Kidney (tissue), 14 donors: ENCODE results near the gene ZNF280B. TPM values are rescaled to one million over a fixed set of nuclear protein-coding genes. Genes with fewer than 3 reads are reported as not detected.
"Not testable (repeated sequence)": the region's sequence is repeated elsewhere in the genome, so short reads cannot be mapped to it uniquely, and the experiment has no call there.

Source experiments
- DNase-seq, 5 donors: peaks; one replicate each; pipeline ENCODE4 v3.0.0-alpha.2; 2013 to 2020
- FAIRE-seq: peaks from 2 replicates; lab custom pipeline; 2012; peaks lifted over from hg19 to GRCh38; lab: Jason Lieb, UNC
- H3K27ac ChIP-seq, 2 donors: one replicate each; pipeline ENCODE4 v1.7.0; 2013; ENCODE audit warnings: low read depth in 2 of 2, low read length in 2 of 2, inconsistent platforms in 1 of 2
- H3K27me3 ChIP-seq: one replicate; pipeline ENCODE4 v1.7.1; 2013; ENCODE audit warnings: low read length, inconsistent platforms; ENCODE audit not compliant: control insufficient read depth, insufficient read depth
- H3K36me3 ChIP-seq, 3 donors: one replicate each; pipeline versions ENCODE4 v1.7.0 to v1.7.1; 2013; ENCODE audit warnings: low read length in 3 of 3, control low read depth in 1 of 3, inconsistent platforms in 1 of 3; ENCODE audit not compliant: insufficient read depth in 3 of 3, control insufficient read depth in 2 of 3
- H3K4me1 ChIP-seq, 3 donors: one replicate each; pipeline versions ENCODE4 v1.7.0 to v1.7.1; 2013; ENCODE audit warnings: low read length in 3 of 3, inconsistent platforms in 1 of 3, low read depth in 1 of 3; ENCODE audit not compliant: control insufficient read depth in 2 of 3, insufficient read depth in 2 of 3
- H3K4me3 ChIP-seq, 3 donors: one replicate each; pipeline versions ENCODE4 v1.7.0 to v1.8.1; 2013; ENCODE audit warnings: low read length in 3 of 3, control low read depth in 1 of 3, inconsistent platforms in 1 of 3
- H3K9ac ChIP-seq, 3 donors: one replicate each; pipeline versions ENCODE4 v1.7.0 to v1.7.1; 2013; ENCODE audit warnings: low read length in 3 of 3, control low read depth in 1 of 3, inconsistent platforms in 1 of 3
- H3K9me3 ChIP-seq, 3 donors: one replicate each; pipeline versions ENCODE4 v1.7.0 to v1.7.1; 2013; ENCODE audit warnings: low read length in 3 of 3, control low read depth in 1 of 3, inconsistent platforms in 1 of 3; ENCODE audit not compliant: control insufficient read depth in 2 of 3, insufficient read depth in 1 of 3
- intact Hi-C: fragments of 100-400 bp; cut with DNase I; formaldehyde crosslinking; loops from one replicate; pipeline ENCODE4 v1.11.1; 2022
- polyA plus RNA-seq: library from polyadenylated mRNA; stranded (reverse); fragments of 350-450 nt; fragmentation: Illumina TruSeq; extraction: RNeasy Lipid Tissue Mini Kit (QIAGEN cat#74804); gene quantifications from one replicate; pipeline ENCODE4 v1.2.3, GENCODE V29; 2014; ENCODE audit warnings: low read depth, low replicate concordance; ENCODE audit not compliant: insufficient read depth
- total RNA-seq: library from RNA; stranded (reverse); fragmentation: NEBNext Ultra II Directional; extraction: Animal tissue kit (Norgen Biotek cat#: 25700); gene quantifications from one replicate; pipeline ENCODE4 v1.2.1, GENCODE V29; 2021
- TF ChIP-seq, protein P1 (sequence below): IDR thresholded peaks from 3 replicates; pipeline ENCODE4 v1.5.1; 2012; ENCODE audit warnings: mild to moderate bottlenecking, moderate library complexity, borderline replicate concordance; ENCODE audit not compliant: insufficient read depth; ENCODE audit errors: extremely low read depth
- donor health status: control.
- donor health status: control.
- donor health status: control.
- donor health status: control.
- donor health status: control.
- donor health status: DM: yes; HTN: yes; CAD: no.
- donor health status: Normal renal cell carcinoma (clear cell type).

The ZNF280B gene
- total and polyA plus RNA-seq, 2 donors from 2014 or later = 0.26 to 1.0 TPM

DNA sequence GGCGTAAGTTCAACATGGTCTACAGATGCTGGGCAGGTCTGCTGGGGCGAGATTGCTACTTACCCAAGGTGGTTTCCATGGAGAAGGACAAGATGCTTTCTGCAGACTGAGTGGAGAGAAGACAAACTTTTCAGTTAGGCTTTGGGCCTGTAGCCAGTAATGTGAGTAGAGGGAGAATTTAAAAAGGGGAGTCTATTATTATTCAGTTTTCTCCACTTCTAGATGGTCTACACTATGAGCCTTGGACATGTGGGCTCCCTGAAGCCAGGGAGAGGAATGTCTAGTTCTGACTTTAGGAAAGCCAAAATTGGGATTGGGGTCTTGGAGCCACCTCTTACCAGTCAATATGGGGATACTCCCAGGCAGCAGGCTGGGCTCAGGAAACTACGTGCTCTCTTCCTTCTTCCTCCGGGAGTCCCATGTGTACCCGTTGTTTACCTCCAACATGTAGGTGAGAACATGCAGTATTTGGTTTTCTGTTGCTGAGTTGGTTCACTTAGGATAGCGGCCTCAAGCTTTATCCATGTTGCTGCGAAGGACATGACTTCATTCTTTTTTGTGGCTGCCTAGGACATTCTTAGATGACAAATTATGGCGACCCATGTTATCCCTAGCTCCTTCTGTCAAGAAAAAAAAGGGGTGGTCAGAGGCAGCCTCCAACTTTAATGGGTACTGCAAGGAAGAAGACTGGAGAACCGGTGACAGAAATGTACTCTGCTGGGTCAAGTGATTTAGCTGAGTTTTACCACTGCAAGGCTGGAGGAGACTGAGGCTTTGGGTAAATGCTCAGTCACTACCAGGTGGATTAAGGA, 26.3 kb upstream of the ZNF280B start:
- no peak for DNase-seq
- Histone ChIP-seq H3K4me3 (no peak overlapping the region), H3K9ac (no peak overlapping the region), H3K9me3 (no peaks in the 10 kb centered on the region), H3K27me3 (no peaks in the 10 kb centered on the region), H3K4me1 (no peaks in the 10 kb centered on the region), H3K36me3 (no peaks in the 10 kb centered on the region), H3K27ac (no peak overlapping the region)
- TF ChIP-seq, protein P1, sequence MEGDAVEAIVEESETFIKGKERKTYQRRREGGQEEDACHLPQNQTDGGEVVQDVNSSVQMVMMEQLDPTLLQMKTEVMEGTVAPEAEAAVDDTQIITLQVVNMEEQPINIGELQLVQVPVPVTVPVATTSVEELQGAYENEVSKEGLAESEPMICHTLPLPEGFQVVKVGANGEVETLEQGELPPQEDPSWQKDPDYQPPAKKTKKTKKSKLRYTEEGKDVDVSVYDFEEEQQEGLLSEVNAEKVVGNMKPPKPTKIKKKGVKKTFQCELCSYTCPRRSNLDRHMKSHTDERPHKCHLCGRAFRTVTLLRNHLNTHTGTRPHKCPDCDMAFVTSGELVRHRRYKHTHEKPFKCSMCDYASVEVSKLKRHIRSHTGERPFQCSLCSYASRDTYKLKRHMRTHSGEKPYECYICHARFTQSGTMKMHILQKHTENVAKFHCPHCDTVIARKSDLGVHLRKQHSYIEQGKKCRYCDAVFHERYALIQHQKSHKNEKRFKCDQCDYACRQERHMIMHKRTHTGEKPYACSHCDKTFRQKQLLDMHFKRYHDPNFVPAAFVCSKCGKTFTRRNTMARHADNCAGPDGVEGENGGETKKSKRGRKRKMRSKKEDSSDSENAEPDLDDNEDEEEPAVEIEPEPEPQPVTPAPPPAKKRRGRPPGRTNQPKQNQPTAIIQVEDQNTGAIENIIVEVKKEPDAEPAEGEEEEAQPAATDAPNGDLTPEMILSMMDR = no peak
- intact Hi-C loops = no loop called here
- no peak for FAIRE-seq

DNA sequence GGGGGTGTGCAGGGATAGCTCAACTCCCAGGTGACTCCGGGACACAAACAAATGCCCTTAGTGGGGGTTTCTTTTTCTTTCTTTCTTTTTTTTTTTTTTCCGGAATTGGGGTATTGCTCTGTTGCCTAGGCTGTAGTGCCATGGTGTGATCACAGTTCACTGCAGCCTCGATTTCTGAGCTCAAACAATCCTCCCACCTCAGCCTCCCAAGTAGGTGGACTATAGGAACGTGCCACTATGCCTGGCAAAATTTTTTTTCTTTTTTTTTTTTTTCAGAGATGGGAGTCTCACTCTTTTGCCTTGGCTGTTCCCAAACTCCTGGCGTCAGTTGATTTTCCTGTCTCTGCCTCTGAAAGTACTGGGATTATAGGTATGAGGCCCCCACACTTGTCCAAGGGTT, 25.3 kb upstream of the ZNF280B start:
- H3K36me3 ChIP-seq = no peaks in the 10 kb centered on the region
- FAIRE-seq = no peak
- no peaks in the 10 kb centered on the region for H3K4me1 ChIP-seq
- no peak overlapping the region for H3K27ac ChIP-seq
- no peaks in the 10 kb centered on the region for H3K27me3 ChIP-seq
- no peak overlapping the region for H3K4me3 ChIP-seq
- no peaks in the 10 kb centered on the region for H3K9me3 ChIP-seq
- DNase-seq = no peak
- TF ChIP-seq, protein P1 = no peak
- no peak overlapping the region for H3K9ac ChIP-seq
- intact Hi-C loops = no loop called here

DNA sequence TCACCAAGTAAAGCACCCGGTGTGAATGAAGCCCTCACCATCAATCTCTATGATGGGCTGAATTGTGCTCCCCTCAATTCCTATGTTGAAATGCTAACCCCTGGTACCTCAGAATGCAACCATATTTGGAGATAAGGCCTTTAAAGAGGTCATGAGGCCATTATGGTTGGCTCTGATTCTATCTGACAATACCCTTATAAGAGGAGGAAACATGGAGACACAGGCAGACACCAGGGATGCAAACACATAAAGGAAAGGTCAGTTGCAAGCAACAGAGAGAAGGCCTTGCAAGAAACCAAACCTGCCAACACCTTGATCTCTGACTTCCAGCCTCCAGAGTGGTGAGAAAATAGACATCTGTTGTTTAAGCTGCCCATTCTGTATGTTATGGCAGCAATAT, 24.9 kb upstream of the ZNF280B start:
- Histone ChIP-seq H3K27ac (no peak overlapping the region), H3K9me3 (no peaks in the 10 kb centered on the region), H3K4me3 (no peak overlapping the region), H3K27me3 (no peaks in the 10 kb centered on the region), H3K9ac (no peak overlapping the region), H3K36me3 (no peaks in the 10 kb centered on the region), H3K4me1 (no peaks in the 10 kb centered on the region)
- TF ChIP-seq, protein P1 = no peak
- intact Hi-C loops = no loop called here
- DNase-seq (no peak), FAIRE-seq (no peak)

DNA sequence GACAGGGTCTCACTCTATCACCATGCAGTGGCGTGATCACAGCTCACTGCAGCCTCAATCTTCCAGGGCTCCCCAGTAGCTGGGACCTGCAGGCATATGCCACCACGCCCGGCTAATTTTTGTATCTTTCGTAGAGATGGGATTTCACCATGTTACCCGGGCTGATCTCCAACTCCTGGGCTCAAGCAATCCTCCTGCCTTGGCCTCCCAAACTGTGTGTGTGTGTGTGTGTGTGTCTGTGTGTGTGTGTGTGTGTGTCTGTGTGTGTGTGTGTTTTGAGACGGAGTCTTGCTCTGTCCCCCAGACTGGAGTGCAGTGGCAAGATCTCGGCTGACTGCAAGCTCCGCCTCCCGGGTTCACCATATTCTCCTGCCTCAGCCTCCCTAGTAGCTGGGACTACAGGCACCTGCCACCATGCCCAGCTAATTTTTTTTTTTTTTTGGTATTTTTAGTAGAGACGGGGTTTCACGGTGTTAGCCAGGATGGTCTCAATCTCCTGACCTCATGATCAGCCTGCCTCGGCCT, 24.1 kb upstream of the ZNF280B start:
- DNase-seq, H3K4me3 ChIP-seq, H3K27me3 ChIP-seq, H3K36me3 ChIP-seq, FAIRE-seq, H3K9me3 ChIP-seq, H3K4me1 ChIP-seq, H3K9ac ChIP-seq, intact Hi-C loops, H3K27ac ChIP-seq: not testable (repeated sequence)
